Activated T-cell treated with anti-CD3 and anti-CD28 coated beads for 24 hours (primary cell): ENCODE data around the gene BAZ2B.

ENCODE experiments used
- DNase-seq: peaks from one replicate; pipeline ENCODE4 v3.0.0-alpha.2; 2020; ENCODE audit warnings: low read depth

The BAZ2B gene

DNA sequence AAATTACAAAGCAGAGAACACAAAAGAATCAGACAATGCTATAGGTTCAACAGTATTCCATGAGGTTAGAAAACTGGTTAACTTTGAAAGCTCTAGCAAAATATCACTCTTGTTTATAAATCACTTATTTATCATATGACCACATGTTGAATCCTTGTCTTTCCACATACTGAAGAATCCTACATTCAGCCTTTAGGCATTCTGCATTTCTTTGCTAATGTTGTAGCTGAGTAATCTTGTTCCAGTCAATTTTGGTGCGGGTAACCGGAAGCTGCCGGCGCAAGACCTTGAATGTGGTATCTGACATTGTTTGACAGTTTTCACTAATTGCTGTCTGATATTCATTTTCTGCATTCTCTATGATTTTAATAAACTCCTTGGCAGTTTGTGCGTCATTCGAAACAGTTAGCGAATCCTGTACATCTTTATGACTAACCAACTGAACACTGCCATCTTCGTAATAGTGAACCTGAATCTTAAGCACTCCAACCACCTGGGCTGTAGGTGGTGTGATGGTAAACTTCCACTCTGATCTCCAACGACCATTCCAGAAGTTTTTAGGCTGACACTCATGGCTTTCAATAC, 154.1 kb downstream of the BAZ2B start:
- no peak for DNase-seq

DNA sequence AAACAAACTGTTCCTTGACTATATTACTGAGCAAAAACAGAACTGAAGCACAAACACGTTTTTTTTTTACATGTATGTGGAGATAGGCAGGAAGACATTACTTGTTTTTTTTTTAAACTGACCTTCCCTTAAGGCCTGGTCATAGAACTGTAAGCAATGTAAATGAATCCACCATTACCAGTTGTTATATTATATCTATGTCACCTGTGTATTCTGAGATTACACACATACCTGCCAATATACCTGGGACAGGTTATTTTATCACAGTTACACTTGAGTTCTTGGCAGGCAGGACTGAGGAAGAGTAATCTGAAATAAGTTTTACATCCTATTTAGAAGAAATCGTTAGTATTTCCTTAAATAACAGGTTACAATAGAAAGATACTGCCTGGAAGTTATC, 155.3 kb downstream of the BAZ2B start:
- DNase-seq = no peak

DNA sequence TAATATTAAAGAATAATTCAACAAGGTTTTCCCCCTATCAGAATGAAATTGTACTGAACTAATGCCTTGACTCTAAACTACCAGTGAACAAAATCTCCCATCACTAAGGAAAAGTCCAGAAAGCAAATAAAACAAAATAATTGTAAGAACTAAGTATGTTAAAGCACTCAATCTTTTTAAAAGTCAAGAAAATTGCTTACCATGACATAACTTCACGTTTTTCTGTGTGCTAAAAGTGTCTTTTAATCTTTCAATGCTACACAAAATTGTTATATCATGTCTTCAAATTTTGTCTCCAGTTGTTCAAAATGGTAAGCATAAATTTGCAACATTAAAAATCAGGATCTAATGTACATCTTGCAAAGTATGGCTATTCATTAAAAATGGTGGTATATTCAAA, 156.1 kb downstream of the BAZ2B start:
- no peak for DNase-seq

DNA sequence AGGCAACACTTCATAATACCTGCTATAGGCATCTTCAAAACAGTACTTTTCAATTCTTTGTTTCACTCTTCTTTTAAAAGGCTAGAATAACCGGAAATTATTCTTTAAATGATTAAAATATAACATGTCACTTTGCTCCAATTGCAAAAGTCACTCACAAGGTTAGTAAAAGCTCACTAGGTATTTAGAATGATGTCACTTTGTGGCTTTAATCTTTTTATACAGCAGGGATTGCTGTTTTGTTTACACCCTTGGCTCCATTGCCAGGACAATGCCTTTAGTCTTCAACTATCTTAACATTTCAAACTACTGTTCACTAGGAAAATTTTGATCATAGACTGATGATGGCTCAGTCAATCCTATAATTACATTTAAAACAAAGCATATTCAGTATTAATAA, 157.1 kb downstream of the BAZ2B start:
- DNase-seq = no peak

DNA sequence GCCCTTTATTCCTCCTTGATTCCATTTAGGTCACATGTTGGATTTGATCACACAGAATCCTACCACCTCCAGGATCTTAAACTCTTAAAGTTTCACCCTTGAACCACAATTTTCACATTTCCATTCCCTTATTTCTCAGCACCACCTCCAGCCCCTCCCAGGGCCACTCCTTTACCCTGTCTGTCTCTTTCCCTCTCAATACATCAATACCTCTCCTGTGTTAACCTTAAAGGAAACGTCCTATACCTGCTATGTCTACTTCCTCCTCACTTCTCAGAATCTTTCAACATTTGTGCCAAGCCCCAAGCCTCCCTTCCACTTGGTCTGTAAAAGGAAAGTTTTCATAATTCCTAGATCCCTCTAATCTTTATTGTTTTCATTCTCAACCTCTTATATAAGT, 158.8 kb downstream of the BAZ2B start:
- DNase-seq = no peak

DNA sequence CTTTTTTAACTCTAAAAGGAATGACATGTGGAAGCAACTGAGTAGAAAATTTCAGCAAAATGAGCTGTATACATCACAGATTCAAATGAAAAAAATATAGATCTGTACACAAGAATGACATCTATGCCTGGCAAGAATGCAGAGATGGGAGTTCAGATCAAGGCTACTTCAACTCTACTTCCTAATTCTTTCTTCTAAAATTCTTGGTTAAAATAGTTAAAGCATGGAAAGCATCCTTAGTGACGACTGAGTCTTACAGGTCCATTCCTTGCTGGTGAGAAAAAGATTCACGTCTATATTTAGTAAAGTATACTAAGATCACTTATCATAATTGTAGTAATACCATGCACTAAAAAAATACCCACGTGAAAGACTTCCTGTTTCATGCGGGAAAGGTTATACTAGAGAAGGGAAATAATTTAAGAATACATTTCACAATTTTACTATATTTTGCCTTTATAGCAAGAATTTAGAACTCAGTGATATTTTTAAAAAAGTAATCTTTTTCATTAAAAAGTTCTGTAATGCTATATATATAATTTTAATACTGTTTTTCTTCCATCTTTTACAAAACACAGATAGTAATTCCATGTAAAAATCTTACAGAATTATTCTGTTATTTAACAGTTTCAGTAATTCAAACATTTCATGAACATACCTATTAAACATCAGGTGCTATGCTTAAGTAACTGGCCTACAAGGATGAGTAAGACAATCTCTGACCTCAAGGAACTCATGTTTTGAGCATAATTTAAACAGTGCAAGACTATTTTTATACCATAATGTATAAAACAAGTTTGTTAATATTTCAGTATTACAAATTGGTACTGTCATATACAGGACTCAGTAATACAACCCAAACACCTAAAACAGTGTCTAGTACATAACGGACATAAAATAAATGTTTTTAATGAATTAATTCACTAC, 159.6 kb downstream of the BAZ2B start:
- no peak for DNase-seq

DNA sequence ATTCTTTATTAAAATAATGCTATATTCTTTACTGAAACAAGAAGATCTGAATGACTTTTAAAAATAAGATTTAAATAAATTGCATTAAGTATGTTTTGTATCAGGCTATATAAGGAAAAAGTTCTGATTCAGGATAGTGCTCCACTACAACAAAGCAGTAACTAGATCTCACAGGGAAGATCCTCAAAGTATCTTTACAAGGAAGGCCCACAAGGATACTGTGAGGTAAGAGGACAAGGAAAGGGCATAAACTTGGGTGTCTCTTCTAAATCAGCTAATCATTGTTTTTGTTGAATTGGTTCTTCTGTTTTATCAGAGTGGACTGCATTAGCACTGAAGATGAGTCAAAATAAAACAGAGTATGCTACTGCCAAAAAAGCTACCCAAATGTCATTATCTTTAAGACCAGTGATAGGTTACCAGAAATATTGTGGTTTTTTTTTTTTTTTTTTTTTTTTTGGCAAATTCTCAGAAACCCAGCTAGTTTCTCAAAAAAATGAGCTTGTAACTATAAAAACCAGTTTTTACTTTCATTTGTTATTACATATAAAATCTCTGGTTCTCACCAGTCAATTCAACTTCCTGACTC, 160.9 kb downstream of the BAZ2B start:
- DNase-seq = no peak

DNA sequence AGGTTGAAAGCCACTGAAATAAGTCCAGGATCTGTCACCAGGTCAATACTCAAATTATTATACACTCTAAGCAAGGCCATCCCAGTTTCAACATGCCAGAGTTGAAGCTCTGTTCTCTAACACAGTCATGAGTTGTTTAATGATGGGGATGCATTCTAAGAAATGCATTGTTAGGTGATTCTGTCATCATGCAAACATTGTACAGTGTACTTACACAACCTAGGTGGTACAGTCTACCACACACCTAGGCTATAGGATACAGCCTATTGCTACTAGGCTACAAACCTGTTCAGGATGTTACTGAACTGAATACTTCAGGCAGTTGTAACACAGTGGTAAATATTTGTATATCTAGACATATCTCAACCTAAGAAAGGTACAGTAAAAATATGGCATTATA, 162.2 kb downstream of the BAZ2B start:
- no peak for DNase-seq

DNA sequence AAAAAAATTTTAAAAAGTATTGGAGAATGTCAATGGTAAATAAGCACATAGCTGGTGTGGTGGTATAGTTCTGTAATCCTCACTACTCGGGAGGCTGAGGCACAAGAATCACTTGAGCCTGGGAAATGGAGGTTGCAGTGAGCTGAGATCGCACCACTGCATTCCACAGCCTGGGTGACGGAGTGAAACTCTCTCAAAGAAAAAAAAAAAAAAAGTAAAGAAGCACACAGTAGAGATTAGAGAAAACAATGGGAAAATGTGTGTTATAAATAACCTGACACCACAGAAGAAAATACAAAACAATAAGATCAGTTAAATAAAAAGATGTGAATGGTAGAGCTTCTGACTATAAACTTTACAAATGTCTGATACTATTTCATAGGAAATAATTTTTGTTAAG, 166.2 kb downstream of the BAZ2B start:
- DNase-seq = no peak

DNA sequence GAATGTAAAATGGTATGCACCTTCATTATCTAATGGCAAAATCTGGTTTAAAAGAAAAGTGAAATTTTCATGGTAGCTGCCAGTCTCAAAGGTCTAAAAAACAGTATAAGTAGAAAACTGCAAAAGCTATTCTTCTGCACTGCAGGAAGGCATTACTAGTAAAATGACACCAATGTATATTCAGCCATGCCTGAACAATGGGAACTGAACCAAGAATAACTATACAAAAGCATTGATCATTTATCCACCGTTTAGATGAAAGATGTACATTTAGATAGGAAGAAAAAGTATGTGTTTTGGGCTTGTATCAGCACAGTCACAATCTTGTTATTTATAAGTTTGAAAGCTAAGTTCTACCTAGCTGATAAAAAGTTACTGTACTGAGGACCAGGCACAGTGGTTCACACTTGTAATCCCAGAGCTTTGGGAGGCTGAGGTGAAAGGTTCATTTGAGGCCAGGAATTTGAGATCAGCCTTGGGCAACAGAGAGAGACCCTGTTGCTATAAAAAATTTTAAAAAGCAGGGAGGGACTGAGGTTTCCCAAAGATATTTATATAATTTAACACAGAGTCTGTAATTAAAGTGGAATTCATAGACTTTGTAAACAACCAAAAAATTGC, 166.7 kb downstream of the BAZ2B start:
- DNase-seq = no peak

DNA sequence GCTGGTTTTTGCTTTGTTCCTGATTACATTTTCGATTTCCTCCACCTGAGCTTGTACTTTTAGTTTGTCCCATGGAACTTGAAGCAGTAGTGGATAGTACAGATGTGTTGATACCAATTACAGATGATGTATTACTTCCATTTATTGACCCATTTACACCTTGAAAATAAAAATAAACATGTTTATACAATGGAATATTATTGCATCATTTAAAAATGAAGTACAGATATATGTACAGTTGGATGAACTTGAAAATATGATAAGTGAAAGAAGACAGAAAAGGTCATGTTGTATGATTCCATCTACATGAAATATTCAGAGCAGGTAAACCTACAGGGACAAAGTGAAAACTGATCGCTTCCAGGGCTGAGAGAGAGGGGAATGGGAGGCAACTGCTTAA, 169.5 kb downstream of the BAZ2B start:
- DNase-seq = no peak

DNA sequence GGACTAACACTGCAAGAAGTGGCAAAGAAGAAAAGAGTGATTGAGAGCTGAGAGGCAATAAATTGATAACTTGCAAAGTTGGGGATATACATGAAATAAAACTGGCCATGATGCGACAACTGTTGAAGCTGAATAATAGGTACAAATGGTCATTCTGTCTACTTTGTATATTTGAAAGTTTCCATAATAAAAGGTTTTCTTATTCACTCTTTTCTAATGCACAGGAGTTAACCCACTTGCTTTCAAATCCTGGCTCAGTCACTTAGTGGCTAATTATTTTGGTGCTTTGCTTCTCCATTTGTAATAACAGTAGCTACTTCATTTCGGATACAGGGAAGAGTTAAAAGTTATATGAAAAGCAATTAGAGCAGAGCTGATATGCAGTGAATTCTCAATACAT, 170.1 kb downstream of the BAZ2B start:
- no peak for DNase-seq

DNA sequence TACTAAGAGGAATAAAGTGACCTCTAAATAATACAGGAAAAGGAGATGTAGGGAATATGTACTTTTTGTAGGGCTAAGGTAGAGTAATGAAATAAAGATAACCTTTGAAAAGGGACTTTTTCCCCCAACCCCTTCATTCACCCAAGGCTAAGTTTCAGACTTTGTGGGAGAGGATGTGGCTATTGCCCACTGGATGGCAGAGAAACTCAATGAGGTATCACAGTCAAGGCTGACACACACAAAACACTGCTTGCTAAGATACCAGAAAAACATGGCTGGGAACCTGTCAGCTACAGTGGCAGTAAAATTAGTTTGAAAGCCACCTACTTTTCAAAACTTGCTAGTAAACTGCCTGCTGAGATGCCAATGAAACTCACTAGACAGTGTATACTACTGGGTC, 171.0 kb downstream of the BAZ2B start:
- no peak for DNase-seq

DNA sequence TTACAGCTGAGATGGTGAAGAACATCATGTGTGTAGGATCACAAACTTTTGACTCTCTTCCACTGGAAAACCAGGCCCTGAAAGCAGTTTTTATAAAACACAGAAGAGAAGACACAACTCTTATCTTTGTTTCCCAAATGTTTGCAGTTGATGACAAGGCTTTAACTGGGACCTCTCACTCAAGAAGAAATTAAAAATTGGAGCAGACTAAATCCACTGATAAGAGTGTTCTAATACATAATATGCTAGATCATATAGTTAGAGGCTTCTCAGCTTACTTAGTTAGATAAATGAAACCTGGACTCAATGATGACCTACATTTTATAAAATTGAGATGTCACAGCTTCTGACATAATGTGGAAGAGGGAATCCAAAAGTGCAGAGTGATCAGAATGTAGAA, 171.6 kb downstream of the BAZ2B start:
- DNase-seq = no peak

DNA sequence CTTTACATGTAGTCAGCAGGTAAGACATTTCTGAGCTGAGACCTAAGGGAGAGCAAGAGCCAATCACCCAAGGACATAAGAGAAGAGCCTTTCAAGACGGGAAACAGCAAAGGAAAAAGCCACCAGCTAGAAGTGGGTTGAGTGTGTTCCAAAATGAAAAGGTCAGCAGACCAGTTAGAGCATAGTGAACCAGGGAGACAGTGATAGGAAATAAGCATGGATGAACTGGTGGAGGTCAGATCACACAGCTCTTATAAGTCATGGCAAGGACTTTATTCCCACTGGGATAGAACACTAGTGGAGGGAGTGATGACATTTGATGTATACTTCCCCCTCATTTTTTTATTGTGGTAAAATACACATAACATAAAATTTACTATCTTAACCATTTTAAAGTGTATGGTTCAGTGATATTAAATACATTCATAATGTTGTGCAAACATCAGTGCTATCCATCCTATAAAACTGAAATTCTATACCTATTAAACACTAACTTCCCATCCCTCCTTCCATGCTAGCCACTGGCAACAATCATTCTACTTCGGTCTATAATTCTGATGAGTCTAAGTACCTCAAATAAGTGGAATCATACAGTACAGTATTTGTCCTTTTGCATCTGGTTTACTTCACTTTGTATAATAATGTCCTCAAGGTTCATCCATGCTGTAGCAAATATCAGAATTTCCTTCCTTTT, 174.0 kb downstream of the BAZ2B start:
- no peak for DNase-seq

DNA sequence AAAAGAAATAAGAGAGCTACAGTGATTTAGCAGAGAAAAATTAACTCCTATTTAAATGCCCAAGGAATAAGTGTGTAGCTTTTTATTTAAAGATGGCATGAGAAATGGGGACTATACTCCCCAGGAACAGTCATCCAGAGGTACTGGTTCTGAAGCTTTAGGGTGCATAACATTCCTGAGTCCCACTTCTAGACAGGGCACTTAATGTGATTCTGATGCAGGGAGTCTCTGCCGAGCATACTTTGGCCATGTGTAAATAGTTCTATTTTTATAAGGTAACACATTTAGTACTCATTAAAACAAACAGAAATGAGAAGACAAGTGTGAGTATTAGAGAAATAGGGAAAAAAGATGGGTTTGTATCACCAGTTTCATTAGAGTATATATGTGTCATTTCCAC, 175.2 kb downstream of the BAZ2B start:
- no peak for DNase-seq

DNA sequence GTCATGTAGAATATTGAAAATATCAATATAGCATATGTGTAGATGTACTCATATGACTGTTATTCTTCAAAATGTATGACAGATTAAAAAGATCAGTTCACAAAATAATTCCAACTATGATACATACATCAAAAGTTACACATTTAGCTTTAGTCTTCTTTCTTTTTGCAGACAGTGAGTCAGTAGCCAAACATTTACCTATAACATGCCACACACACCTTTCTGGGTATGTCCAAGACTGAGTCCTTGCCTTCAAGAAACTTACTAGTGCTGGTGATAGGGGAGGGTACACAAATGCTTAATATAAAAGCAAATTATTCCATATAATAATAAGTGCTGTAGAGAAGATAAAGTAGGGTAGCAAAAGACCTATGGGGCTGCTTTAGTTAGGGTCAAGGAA, 176.9 kb downstream of the BAZ2B start:
- DNase-seq = no peak

DNA sequence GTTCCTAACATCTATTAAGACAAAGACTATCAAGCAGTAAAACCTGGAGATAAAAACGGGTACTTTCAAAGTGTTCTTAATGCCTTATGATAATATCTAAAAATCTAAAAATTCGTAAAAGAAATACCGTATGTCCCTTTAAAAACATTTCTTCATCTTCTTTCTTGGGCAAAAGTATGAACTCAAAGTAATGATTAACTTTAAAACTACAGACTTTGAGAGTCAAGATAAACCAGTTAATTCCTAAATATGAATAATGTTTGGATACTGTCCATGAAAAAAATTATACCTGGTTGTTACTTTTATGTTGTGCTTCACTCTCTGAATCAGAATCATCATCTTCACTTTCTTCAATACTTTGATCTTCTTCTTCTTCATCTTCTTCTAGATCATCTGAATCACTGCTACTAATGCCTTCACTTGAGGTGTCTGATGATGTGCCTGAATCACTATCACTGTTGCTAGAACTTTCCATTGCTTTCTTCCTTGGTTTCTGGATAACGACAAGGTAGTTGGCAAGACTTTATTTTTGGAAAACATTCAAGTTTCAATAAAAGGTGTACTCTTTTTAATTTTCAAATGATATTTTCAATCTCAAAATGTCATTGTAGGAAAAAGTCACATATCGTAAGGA, 177.5 kb downstream of the BAZ2B start:
- DNase-seq = no peak

DNA sequence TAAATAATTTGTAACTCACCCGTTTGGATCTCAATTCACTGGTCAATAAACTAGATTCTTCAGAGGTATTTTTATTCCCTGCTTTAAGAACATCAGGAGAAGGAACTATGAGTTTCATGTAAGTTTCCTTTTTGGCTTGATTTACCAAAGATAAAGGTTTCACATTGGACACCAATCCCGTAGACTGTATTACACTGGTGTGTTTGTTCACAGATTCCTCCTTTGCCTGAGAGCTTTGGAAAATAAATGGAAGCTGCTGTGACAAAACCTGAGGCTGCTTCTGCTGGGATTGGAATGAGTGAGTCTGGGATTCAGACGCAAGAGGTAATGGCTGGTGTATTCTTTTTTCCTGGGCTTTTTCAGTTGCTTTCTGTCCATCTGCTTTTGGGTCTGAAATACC, 178.1 kb downstream of the BAZ2B start:
- no peak for DNase-seq

DNA sequence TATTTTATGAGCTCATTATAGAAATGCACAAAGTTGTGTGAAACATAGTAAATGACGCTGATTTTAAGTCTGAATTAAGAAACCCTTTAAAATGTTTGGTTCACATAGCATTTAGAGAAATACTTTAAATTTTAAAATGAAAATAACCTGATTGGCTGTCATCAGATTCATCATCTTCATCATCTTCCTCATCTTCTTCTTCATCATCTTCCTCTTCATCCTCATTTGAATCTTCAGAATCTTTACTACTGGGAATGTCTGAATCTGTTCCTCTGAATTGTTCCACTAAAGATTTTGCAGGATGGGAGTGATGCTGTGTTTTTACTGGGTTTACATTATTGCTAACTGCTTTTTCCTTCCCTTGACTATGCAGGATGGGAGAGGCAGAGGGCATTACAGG, 183.7 kb downstream of the BAZ2B start:
- no peak for DNase-seq

DNA sequence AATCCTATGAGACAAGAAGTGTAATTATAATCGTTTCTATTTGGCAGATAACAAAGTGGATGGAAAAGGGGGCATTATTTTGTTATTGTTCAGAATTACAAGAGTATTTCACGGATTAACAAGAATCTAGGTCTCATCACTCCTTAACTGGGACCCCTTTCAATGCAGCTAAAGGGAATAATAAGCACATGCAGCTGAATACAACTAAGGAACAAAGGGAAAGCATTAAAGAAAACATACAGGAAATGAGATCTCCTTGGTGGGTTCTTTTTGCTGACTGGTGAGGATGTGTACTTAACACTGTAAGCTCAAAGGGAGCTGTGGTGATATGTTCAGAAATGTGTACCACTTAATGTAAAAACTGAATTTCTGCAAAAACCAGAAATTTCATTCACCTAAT, 189.3 kb downstream of the BAZ2B start:
- DNase-seq = no peak

DNA sequence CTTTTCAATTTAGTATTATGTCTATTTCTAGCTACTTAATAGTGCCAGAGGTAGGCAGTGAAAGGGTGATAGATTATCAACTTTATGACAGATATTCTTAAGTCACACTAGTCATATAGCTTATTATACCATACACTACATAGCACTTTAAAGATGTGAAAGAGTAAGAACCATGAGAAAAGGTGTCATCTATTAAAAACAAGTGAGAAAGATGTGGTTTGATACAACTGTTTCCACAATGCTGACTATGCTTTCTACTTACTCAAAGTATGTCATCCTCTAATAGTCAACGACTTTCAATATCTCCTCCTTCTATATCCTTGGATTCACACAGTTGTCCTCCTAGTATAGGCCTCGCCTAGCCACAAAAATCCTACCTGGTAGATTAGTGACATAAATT, 196.9 kb downstream of the BAZ2B start:
- no peak for DNase-seq
